ENCODE results near the gene ARHGAP31. TPM values are rescaled to one million over a fixed set of nuclear protein-coding genes. Genes with fewer than 3 reads are reported as not detected.
A peak's percentile ranks its signal among the peaks of the same experiment; 100 is the strongest.

ARHGAP31 gene
- total RNA-seq, 4 donors from 2014 or later = 19.8 to 28.7 (median 22.6) TPM

- Histone ChIP-seq H3K27ac (peak overlapping the region; percentile 70 to 99 (median 96)), H3K36me3 (no peaks in the 10 kb centered on the region), H3K4me3 (peak overlapping the region; percentile 56 to 78), H3K27me3 (no peaks in the 10 kb centered on the region), H3K4me1 (peaks cover 0 to 30% (median 5%) of the 10 kb centered on the region in 3 donors), H3K9me3 (no peaks in the 10 kb centered on the region)
- TF ChIP-seq CTCF (IDR thresholded peaks at IDR 0.05) (peak in 1 of 4 experiments; percentile 36), EP300 (IDR thresholded peaks at IDR 0.05) (peak; percentile 9), POLR2AphosphoS5 (IDR thresholded peaks at IDR 0.05) (peak; percentile 87), POLR2A (IDR thresholded peaks at IDR 0.05) (peak; percentile 56 to 71)
- peak; percentile 93 for ATAC-seq
- WGBS, 2 donors (ENCODE audit: low coverage in 1 of 2) = 7 to 9% methylated on average over 10 to 15 of the region's 71 CpGs
These were observed 28.9 kb downstream of the ARHGAP31 start for GRCh38 chr3:119322835-119323722.

- WGBS, 2 donors (ENCODE audit: low coverage in 1 of 2) = 50 to 72% methylated on average over 4 to 7 of the region's 8 CpGs
- peaks cover 0 to 34% (median 5%) of the 10 kb centered on the region in 3 donors for H3K4me1 ChIP-seq
These were observed 29.5 kb downstream of the ARHGAP31 start for GRCh38 chr3:119323723-119324085.

GRCh38 chr3:119324899-119325298, 30.7 kb downstream of the ARHGAP31 start:
- no peaks in the 10 kb centered on the region for H3K9me3 ChIP-seq
- no peak overlapping the region for H3K27ac ChIP-seq
- H3K4me3 ChIP-seq = no peak overlapping the region
- H3K4me1 ChIP-seq = peaks cover 0 to 43% (median 5%) of the 10 kb centered on the region in 3 donors
- no peaks in the 10 kb centered on the region for H3K36me3 ChIP-seq
- TF ChIP-seq POLR2AphosphoS5 (IDR thresholded peaks at IDR 0.05) = no peak
- ATAC-seq = no peak
- 90 to 93% methylated on average over 2 of the region's 2 CpGs for WGBS, 2 donors (ENCODE audit: low coverage in 1 of 2)
- no peaks in the 10 kb centered on the region for H3K27me3 ChIP-seq

More at GRCh38 chr3:119323723-119324085, 29.5 kb downstream of the ARHGAP31 start:
- Histone ChIP-seq H3K27me3 (no peaks in the 10 kb centered on the region), H3K9me3 (no peaks in the 10 kb centered on the region), H3K36me3 (no peaks in the 10 kb centered on the region), H3K4me3 (peak overlapping the region; percentile 56 to 78), H3K27ac (peak overlapping the region in 3 of 4 donors; percentile 96 to 99 (median 97))
- no peak for ATAC-seq
- TF ChIP-seq POLR2AphosphoS5 (IDR thresholded peaks at IDR 0.05) (no peak), POLR2A (IDR thresholded peaks at IDR 0.05) (no peak), EP300 (IDR thresholded peaks at IDR 0.05) (no peak), CTCF (IDR thresholded peaks at IDR 0.05) (no peak)

GRCh38 chr3:119326976-119327375, 32.8 kb downstream of the ARHGAP31 start:
- H3K4me1 ChIP-seq = peaks cover 0 to 44% (median 3%) of the 10 kb centered on the region in 3 donors
- no peaks in the 10 kb centered on the region for H3K36me3 ChIP-seq
- 93 to 96% methylated on average over 3 to 4 of the region's 13 CpGs for WGBS, 2 donors (ENCODE audit: low coverage in 1 of 2)
- no peak overlapping the region for H3K27ac ChIP-seq
- no peaks in the 10 kb centered on the region for H3K9me3 ChIP-seq
- ATAC-seq = no peak
- no peaks in the 10 kb centered on the region for H3K27me3 ChIP-seq
- no peak overlapping the region for H3K4me3 ChIP-seq
- TF ChIP-seq EP300 (IDR thresholded peaks at IDR 0.05) (no peak), POLR2AphosphoS5 (IDR thresholded peaks at IDR 0.05) (no peak), POLR2A (IDR thresholded peaks at IDR 0.05) (no peak), CTCF (IDR thresholded peaks at IDR 0.05) (no peak)

GRCh38 chr3:119329551-119329950, 35.4 kb downstream of the ARHGAP31 start:
- ATAC-seq = peak; percentile 71
- no peaks in the 10 kb centered on the region for H3K36me3 ChIP-seq
- 40 to 64% methylated on average over 1 to 4 of the region's 7 CpGs for WGBS, 2 donors (ENCODE audit: low coverage in 1 of 2)
- no peak overlapping the region for H3K4me3 ChIP-seq
- H3K9me3 ChIP-seq = no peaks in the 10 kb centered on the region
- H3K4me1 ChIP-seq = peaks cover 0 to 47% (median 5%) of the 10 kb centered on the region in 3 donors
- no peaks in the 10 kb centered on the region for H3K27me3 ChIP-seq
- H3K27ac ChIP-seq = peak overlapping the region in 3 of 4 donors; percentile 44 to 62 (median 55)
- no peak for TF ChIP-seq POLR2A (IDR thresholded peaks at IDR 0.05)
- no peak for TF ChIP-seq EP300 (IDR thresholded peaks at IDR 0.05)
- no peak for TF ChIP-seq CTCF (IDR thresholded peaks at IDR 0.05)
- TF ChIP-seq POLR2AphosphoS5 (IDR thresholded peaks at IDR 0.05) = no peak

Data from gastroesophageal sphincter (tissue), 4 donors.